Neural progenitor cell (in vitro differentiated cells): ENCODE measurements around the gene EXOG.
"Not testable (repeated sequence)": the region's sequence is repeated elsewhere in the genome, so short reads cannot be mapped to it uniquely, and the experiment has no call there.

Experiments
- CTCF ChIP-seq: fragments of 200-600 bp; sonication (generic); IDR thresholded peaks from 2 replicates; pipeline ENCODE4 v1.5.1; 2017; ENCODE audit warnings: antibody characterized with exemption, mild to moderate bottlenecking
- EZH2 ChIP-seq: fragments of 200-600 bp; sonication (generic); IDR thresholded peaks from 2 replicates; pipeline ENCODE4 v1.6.1; 2017; ENCODE audit warnings: antibody characterized with exemption, mild to moderate bottlenecking, moderate library complexity
- EZH2phosphoT487 ChIP-seq: fragments of 200-600 bp; sonication (generic); IDR thresholded peaks from 2 replicates; pipeline ENCODE4 v1.6.1; 2017; ENCODE audit warnings: antibody characterized with exemption

- not testable (repeated sequence) for TF ChIP-seq CTCF, EZH2phosphoT487, EZH2
These were observed 70.7 kb downstream of the EXOG start for GRCh38 chr3:38566794-38567193.
